Lung (tissue), 12 donors: ENCODE data around the gene TAF7. TPM values are rescaled to one million over a fixed set of nuclear protein-coding genes. Genes with fewer than 3 reads are reported as not detected.
A peak's percentile ranks its signal among the peaks of the same experiment; 100 is the strongest.

Experiments used
- ATAC-seq: fragments of 200-7000 bp; cut with Tn5 transposase; one replicate; pipeline ENCODE4 v1.9.1; 2020; ENCODE audit warnings: moderate number of reproducible peaks; ENCODE audit not compliant: insufficient read depth, low FRiP score
- DNase-seq, 3 donors: peaks; one replicate each; pipeline ENCODE4 v3.0.0-alpha.2; 2013 to 2017
- H3K27ac ChIP-seq, 2 donors: one replicate each; pipeline ENCODE4 v1.5.1; 2013; ENCODE audit warnings: mild to moderate bottlenecking in 2 of 2, moderate library complexity in 2 of 2, control low read depth in 1 of 2, inconsistent platforms in 1 of 2, low read depth in 1 of 2, low read length in 1 of 2
- H3K27me3 ChIP-seq, 3 donors: one replicate each; pipeline ENCODE4 v1.5.1; 2013; ENCODE audit warnings: low read length in 2 of 3; ENCODE audit not compliant: control insufficient read depth in 3 of 3, insufficient read depth in 3 of 3
- H3K36me3 ChIP-seq, 4 donors: one replicate each; pipeline ENCODE4 v1.5.1; 2013; ENCODE audit warnings: low read length in 4 of 4, mild to moderate bottlenecking in 1 of 4, moderate library complexity in 1 of 4; ENCODE audit not compliant: control insufficient read depth in 4 of 4, insufficient read depth in 4 of 4
- H3K4me1 ChIP-seq, 5 donors: one replicate each; pipeline ENCODE4 v1.5.1; 2013; ENCODE audit warnings: low read length in 5 of 5, mild to moderate bottlenecking in 2 of 5, moderate library complexity in 1 of 5; ENCODE audit not compliant: control insufficient read depth in 5 of 5, insufficient read depth in 5 of 5
- H3K4me3 ChIP-seq: one replicate; pipeline ENCODE4 v1.5.1; 2013; ENCODE audit warnings: mild to moderate bottlenecking, control low read depth, moderate library complexity
- H3K9ac ChIP-seq, 2 donors: one replicate each; pipeline ENCODE4 v1.5.1; 2013; ENCODE audit warnings: low read length in 2 of 2, control low read depth in 1 of 2; ENCODE audit not compliant: insufficient read depth in 1 of 2
- H3K9me3 ChIP-seq, 4 donors: one replicate each; pipeline ENCODE4 v1.5.1; 2013; ENCODE audit warnings: low read length in 3 of 4, mild to moderate bottlenecking in 1 of 4, moderate library complexity in 1 of 4; ENCODE audit not compliant: control insufficient read depth in 4 of 4, insufficient read depth in 3 of 4
- CTCF ChIP-seq: IDR thresholded peaks from 2 replicates; pipeline ENCODE4 v1.5.1; 2012; ENCODE audit warnings: mild to moderate bottlenecking; ENCODE audit errors: control extremely low read depth, extremely low read depth
- WGBS, 2 donors: extraction: QIAGEN DNeasy Blood & Tissue Kit; methylation state at CpG; one replicate each; pipeline ENCODE4 v1.1.7; 2013; 5-methylcytosine and 5-hydroxymethylcytosine counted together
- polyA plus RNA-seq, 2 donors: library from polyadenylated mRNA; stranded (reverse); fragments of 200-250 nt; gene quantifications; one replicate each; pipeline ENCODE4 v1.2.1, GENCODE V29; 2013
- total RNA-seq, 2 donors: library from RNA; depleted of rRNA in 1 of 2; stranded (reverse); fragments of >200 nt in 1 of 2; gene quantifications; one replicate each; pipeline ENCODE4 v1.2.1, GENCODE V29; 2014 to 2021
- donor health status: control.
- donor health status: control.
- donor health status: Bipolar disorder and iron deficiency.
- donor health status: healthy.
- donor health status: DM: yes; HTN: yes; CAD: no.

Gene TAF7
- total and polyA plus RNA-seq, 4 donors, result 29.9 to 97.1 (median 63.8) TPM

GRCh38 chr5:141330299-141331080, 9.9 kb upstream of the TAF7 start, which contains the start of gene PCDHGA1:
Gene PCDHGA1, plus strand, starts transcription at chr5:141330514.
- 24 to 27% methylated on average over 21 of the region's 21 CpGs for WGBS, 2 donors
- no peak within 1 kb of the TSS for H3K4me3 ChIP-seq
- H3K4me1 ChIP-seq, result peaks cover 0 to 2% (median 0%) of the 10 kb centered on the region in 5 donors
- no peak for TF ChIP-seq CTCF
- peak within 1 kb of the TSS in 1 of 2 donors; percentile 69 for H3K27ac ChIP-seq
- H3K36me3 ChIP-seq, result no peaks in the 10 kb centered on the region
- H3K9me3 ChIP-seq, result peaks cover 0 to 46% (median 17%) of the 10 kb centered on the region in 4 donors
- peaks cover 0 to 4% (median 0%) of the 10 kb centered on the region in 3 donors for H3K27me3 ChIP-seq
- no peak within 1 kb of the TSS for H3K9ac ChIP-seq
- ATAC-seq (no peak), DNase-seq (peak in 2 of 3 donors; percentile 15 to 21)

GRCh38 chr5:141328231-141328630, 7.6 kb upstream of the TAF7 start:
- peaks cover 0 to 4% (median 0%) of the 10 kb centered on the region in 3 donors for H3K27me3 ChIP-seq
- DNase-seq (no peak), ATAC-seq (no peak)
- no peaks in the 10 kb centered on the region for H3K36me3 ChIP-seq
- H3K9me3 ChIP-seq, result peaks cover 0 to 46% (median 17%) of the 10 kb centered on the region in 4 donors
- no peak overlapping the region for H3K9ac ChIP-seq
- peaks cover 0 to 2% (median 0%) of the 10 kb centered on the region in 5 donors for H3K4me1 ChIP-seq
- no peak overlapping the region for H3K27ac ChIP-seq
- H3K4me3 ChIP-seq, result no peak overlapping the region
- whole genome bisulfite sequencing, 2 donors, result 79 to 83% methylated on average over 8 of the region's 8 CpGs
- no peak for TF ChIP-seq CTCF

- no peaks in the 10 kb centered on the region for H3K36me3 ChIP-seq
- peak overlapping the region; percentile 37 to 64 for H3K9ac ChIP-seq
- ATAC-seq, result peak; percentile 58
- peaks cover 0 to 36% (median 13%) of the 10 kb centered on the region in 4 donors for H3K9me3 ChIP-seq
- WGBS, 2 donors, result 12 to 13% methylated on average over 27 of the region's 27 CpGs
- peak overlapping the region in 1 of 2 donors; percentile 66 for H3K27ac ChIP-seq
- DNase-seq, result peak; percentile 61 to 76 (median 67)
- TF ChIP-seq CTCF, result peak; percentile 3
- peaks cover 0 to 2% (median 0%) of the 10 kb centered on the region in 5 donors for H3K4me1 ChIP-seq
- H3K27me3 ChIP-seq, result peaks cover 0 to 4% (median 0%) of the 10 kb centered on the region in 3 donors
- H3K4me3 ChIP-seq, result peak overlapping the region; percentile 10
Measured at GRCh38 chr5:141326088-141326854, 5.7 kb upstream of the TAF7 start.
